ENCODE results near the gene GPR84. TPM values are rescaled to one million over a fixed set of nuclear protein-coding genes. Genes with fewer than 3 reads are reported as not detected.

Gene GPR84
- total RNA-seq, 1 donor from 2014 or later = not detected

DNA sequence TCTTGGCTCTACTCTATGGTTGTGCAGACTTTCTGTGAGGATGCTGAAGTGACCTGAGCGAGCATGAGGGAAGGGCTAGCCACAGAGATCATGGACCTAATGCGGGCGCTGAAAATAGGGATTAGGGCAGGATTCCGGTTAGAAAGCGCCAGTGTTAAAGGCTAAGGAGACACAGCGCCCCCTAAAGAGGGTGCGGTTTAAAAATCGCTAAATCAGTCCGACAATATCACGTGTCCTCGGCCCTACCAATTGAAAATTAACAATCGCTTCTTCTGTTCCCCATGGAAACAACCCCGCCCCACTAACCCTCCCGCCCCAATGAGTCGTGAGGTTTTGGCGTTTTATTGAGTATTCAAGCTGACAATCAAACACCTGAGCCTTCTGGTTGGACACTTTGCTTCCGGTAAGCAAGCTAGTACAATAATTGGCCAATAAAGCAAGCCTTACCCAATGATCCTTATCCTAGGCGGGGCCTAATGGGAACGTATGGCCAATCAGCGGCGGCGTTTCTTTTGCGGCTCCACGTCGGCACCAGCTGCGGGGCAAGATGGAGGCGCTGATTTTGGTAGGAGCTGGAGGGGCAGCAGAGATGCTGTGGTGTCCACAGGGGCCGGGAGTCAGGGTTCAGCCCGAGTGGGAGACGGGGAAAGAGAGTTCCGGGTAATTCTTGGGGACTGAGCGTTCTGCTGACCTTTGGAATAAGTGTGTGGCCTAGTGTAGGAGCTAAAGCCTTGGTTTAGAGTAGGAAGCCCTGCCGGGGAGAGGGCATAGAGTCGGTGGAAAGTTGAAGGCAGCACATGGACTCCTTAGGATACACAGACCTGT lies 39.5 kb downstream of the GPR84 start, which contains the start of gene COPZ1:
TSS of gene COPZ1 (plus strand) at position 515 of the 825 bp plus-strand sequence. CDS start at position 548, 33 bp downstream.
- DNase-seq = peak; percentile 99

DNA sequence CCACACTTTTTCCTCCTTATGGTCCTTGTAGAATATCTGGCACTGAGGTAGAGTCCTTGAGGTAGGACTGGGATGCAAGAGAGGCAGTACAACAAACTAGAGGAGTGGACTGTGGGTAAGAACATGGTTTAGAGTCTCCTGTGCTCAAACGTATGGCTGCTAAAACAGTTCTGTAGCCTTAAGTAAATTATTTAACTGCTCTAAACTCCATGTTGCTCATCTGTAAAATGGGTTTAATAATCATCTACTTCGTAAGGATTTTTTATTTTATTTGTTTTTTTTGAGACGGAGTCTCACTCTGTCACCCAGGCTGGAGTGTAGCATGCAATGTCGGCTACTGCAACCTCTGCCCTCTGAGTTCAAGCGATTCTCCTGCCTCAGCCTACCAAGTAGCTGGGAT lies 42.9 kb downstream of the GPR84 start:
- no peak for DNase-seq

Small RNAs within 50 kb of the gene (small RNA-seq; reads per million reads assigned to genes)
- gene MIR148B (ENCODE audit: low replicate concordance) (174 reads per million, percentile 97 among the genes with 10 or more reads in this experiment), gene RN7SL744P (ENCODE audit: low replicate concordance) (not detected), gene RNU6-950P (ENCODE audit: low replicate concordance) (not detected)

Other genes with a start within 250 kb of the GPR84 start
- 22.1 TPM for gene SMUG1, start 175.5 kb downstream of the GPR84 start, total RNA-seq
- gene CBX5, start 84.4 kb downstream of the GPR84 start, total RNA-seq = 77.2 TPM
- gene HNRNPA1, start 83.8 kb downstream of the GPR84 start, total RNA-seq = 618 TPM
- gene NFE2, start 63.5 kb downstream of the GPR84 start, total RNA-seq = 4.3 TPM
- gene COPZ1, start 39.4 kb downstream of the GPR84 start, total RNA-seq = 147 TPM
- gene ZNF385A, start 20.2 kb upstream of the GPR84 start, total RNA-seq = 30.4 TPM
- 112 TPM for gene ITGA5, start 54.8 kb upstream of the GPR84 start, total RNA-seq
- gene GTSF1, start 109.1 kb upstream of the GPR84 start, total RNA-seq = not detected
- 2.7 TPM for gene NCKAP1L, start 133.3 kb upstream of the GPR84 start, total RNA-seq
- gene PDE1B, start 185.1 kb upstream of the GPR84 start, total RNA-seq = 3.0 TPM
- 10.8 TPM for gene PPP1R1A, start 224.2 kb upstream of the GPR84 start, total RNA-seq